Bronchial epithelial cell (primary cell): ENCODE results near the gene ATP2B2. TPM values are rescaled to one million over a fixed set of nuclear protein-coding genes. Genes with fewer than 3 reads are reported as not detected.

Experiments used
- DNase-seq: peaks from one replicate; pipeline ENCODE4 v3.0.0-alpha.2; 2010; ENCODE audit warnings: low read depth
- FAIRE-seq: peaks from 2 replicates; lab custom pipeline; 2011; peaks lifted over from hg19 to GRCh38; lab: Jason Lieb, UNC
- H3K27me3 ChIP-seq: 2 replicates; pipeline ENCODE4 v1.5.1; 2011; ENCODE audit warnings: low read length; ENCODE audit not compliant: control insufficient read depth, insufficient read depth
- H3K36me3 ChIP-seq: 2 replicates; pipeline ENCODE4 v1.5.1; 2011; ENCODE audit warnings: low read length; ENCODE audit not compliant: control insufficient read depth, insufficient read depth
- H3K4me3 ChIP-seq: 2 replicates; pipeline ENCODE4 v1.5.1; 2011; ENCODE audit warnings: mild to moderate bottlenecking, low read depth, low read length, control low read depth
- CTCF ChIP-seq: IDR thresholded peaks from 2 replicates; pipeline ENCODE4 v1.5.1; 2011; ENCODE audit warnings: mild to moderate bottlenecking, moderate library complexity, low read length, control low read depth, inconsistent platforms; ENCODE audit not compliant: insufficient read depth, severe bottlenecking
- total RNA-seq: library from RNA; depleted of rRNA; stranded (reverse); fragments of >200 nt; gene quantifications from 2 replicates; pipeline ENCODE4 v1.2.1, GENCODE V29; 2014

ATP2B2 gene
- total RNA-seq, 1 donor from 2014 or later: not detected

- no peak overlapping the region for H3K4me3 ChIP-seq
- FAIRE-seq (no peak), DNase-seq (no peak)
- no peak for TF ChIP-seq CTCF
- peaks cover 17% of the 10 kb centered on the region for H3K27me3 ChIP-seq
- no peaks in the 10 kb centered on the region for H3K36me3 ChIP-seq
Observed at GRCh38 chr3:10329495-10330015, 175.8 kb downstream of the ATP2B2 start.

GRCh38 chr3:10328460-10329071, 176.8 kb downstream of the ATP2B2 start:
- Histone ChIP-seq H3K36me3 (no peaks in the 10 kb centered on the region), H3K27me3 (peaks cover 17% of the 10 kb centered on the region), H3K4me3 (no peak overlapping the region)
- FAIRE-seq (no peak), DNase-seq (no peak)
- TF ChIP-seq CTCF: no peak

- peaks cover 16% of the 10 kb centered on the region for H3K27me3 ChIP-seq
- no peak overlapping the region for H3K4me3 ChIP-seq
- H3K36me3 ChIP-seq: no peaks in the 10 kb centered on the region
- no peak for TF ChIP-seq CTCF
- DNase-seq: no peak
- FAIRE-seq: no peak
Observed at GRCh38 chr3:10327592-10327991, 177.8 kb downstream of the ATP2B2 start.

GRCh38 chr3:10322352-10322710, 183.1 kb downstream of the ATP2B2 start:
- peak; percentile 39 for TF ChIP-seq CTCF
- peaks cover 11% of the 10 kb centered on the region for H3K36me3 ChIP-seq
- peak; percentile 20 for DNase-seq
- H3K4me3 ChIP-seq: no peak overlapping the region
- H3K27me3 ChIP-seq: no peaks in the 10 kb centered on the region
- FAIRE-seq: no peak

GRCh38 chr3:10321630-10322351, 183.6 kb downstream of the ATP2B2 start:
- DNase-seq: no peak
- TF ChIP-seq CTCF: no peak
- H3K27me3 ChIP-seq: no peaks in the 10 kb centered on the region
- FAIRE-seq: no peak
- H3K36me3 ChIP-seq: peaks cover 14% of the 10 kb centered on the region
- no peak overlapping the region for H3K4me3 ChIP-seq
